Skeletal muscle cell (primary cell): ENCODE results near the gene TAX1BP3.
"Not testable (repeated sequence)": the region's sequence is repeated elsewhere in the genome, so short reads cannot be mapped to it uniquely, and the experiment has no call there.

ENCODE experiments used
- DNase-seq: peaks from one replicate; pipeline ENCODE4 v3.0.0-alpha.2; 2010; ENCODE audit warnings: low read depth
- H3K4me3 ChIP-seq: 2 replicates; pipeline ENCODE4 v1.5.1; 2011; ENCODE audit warnings: low read depth, mild to moderate bottlenecking, control low read depth, low read length, moderate library complexity

The TAX1BP3 gene, protein sequence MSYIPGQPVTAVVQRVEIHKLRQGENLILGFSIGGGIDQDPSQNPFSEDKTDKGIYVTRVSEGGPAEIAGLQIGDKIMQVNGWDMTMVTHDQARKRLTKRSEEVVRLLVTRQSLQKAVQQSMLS

GRCh38 chr17:3668279-3669084 is at the start of gene TAX1BP3, which contains the start of gene EMC6:
TSS of gene TAX1BP3 (minus strand) at chr17:3668578. CDS start at chr17:3668526, 52 bp downstream.
TSS of gene EMC6 (plus strand) at chr17:3668812. CDS start at chr17:3669147, 335 bp downstream.
- DNase-seq = peak; percentile 87
- H3K4me3 ChIP-seq = peak within 1 kb of the TSS; percentile 98

DNA sequence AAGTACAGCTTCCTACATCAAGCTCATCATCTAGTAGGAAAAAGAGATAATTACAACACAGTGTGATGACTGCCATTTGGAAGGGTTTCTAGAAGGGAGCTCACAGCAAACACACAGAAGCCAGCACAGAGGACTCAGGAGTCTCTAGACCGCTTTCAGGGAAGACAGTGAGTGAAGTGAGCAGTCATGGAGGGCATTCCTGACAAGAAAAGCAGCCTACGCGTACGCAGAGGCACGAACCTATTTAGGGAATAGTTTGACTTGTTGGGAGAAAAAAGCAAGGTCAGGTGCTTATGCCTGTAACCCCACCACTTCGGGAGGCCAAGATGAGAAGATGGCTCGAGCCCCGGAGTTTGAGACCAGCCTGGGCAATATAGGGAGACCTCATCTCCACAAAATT is 46.9 kb upstream of the TAX1BP3 start:
- H3K4me3 ChIP-seq = no peak overlapping the region
- DNase-seq = no peak

DNA sequence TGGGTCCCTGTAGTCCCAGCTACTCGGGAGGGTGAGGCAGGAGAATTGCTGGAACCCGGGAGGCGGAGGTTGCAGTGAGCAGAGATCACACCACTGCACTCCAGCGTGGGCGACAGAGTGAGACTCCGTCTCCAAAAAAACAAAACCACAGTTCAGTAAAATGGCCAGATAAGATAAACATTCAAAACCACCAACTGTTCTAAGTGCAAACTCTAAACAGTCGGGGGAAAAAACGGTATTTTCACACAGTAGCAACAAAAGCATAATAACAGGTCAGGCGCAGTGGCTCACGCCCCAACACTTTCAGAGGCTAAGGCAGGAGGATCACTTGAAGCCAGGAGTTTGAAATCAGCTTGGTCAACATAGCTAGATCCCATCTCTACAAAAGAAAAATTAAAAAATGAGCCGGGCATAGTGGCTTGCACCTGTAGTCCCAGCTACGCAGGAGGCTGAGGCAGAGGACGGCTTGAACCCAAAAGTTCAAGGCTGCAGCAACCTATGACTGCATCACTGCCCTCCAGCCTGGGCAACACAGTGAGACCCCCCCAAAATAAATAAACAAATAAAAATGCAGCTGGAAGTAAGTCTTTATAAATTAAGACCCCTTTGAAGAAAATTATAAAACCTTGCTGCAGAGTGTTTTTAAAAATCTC is 44.6 kb upstream of the TAX1BP3 start:
- H3K4me3 ChIP-seq = no peak overlapping the region
- no peak for DNase-seq

DNA sequence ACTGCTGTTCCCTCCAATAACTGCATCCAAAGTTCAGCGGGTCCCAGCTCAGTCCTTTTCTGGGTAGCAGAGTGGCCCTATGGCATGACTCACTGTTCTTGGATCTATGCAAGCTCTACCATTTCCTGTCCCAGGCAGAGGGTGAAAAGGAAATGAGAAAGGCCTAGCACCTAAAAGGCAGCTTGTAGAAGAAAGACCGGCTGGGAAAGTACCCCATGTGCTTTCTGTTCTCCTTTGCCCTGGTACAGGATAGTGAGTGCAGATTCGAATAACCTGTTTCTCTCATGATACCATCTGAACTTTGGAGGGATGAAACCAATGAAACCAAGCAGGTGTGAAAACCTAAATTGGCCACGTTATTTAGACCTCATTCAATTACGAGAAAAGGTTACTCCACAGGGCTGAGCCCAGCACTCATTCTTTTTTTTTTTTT is 42.6 kb upstream of the TAX1BP3 start:
- DNase-seq = peak; percentile 24
- H3K4me3 ChIP-seq = no peak overlapping the region

- H3K4me3 ChIP-seq = no peak overlapping the region
- DNase-seq = no peak
Measured at GRCh38 chr17:3708366-3708765, 40.0 kb upstream of the TAX1BP3 start.

- H3K4me3 ChIP-seq, DNase-seq: not testable (repeated sequence)
Measured at GRCh38 chr17:3705718-3705984, 37.3 kb upstream of the TAX1BP3 start.

GRCh38 chr17:3704931-3705717 is 36.7 kb upstream of the TAX1BP3 start:
- DNase-seq = no peak
- H3K4me3 ChIP-seq = no peak overlapping the region

DNA sequence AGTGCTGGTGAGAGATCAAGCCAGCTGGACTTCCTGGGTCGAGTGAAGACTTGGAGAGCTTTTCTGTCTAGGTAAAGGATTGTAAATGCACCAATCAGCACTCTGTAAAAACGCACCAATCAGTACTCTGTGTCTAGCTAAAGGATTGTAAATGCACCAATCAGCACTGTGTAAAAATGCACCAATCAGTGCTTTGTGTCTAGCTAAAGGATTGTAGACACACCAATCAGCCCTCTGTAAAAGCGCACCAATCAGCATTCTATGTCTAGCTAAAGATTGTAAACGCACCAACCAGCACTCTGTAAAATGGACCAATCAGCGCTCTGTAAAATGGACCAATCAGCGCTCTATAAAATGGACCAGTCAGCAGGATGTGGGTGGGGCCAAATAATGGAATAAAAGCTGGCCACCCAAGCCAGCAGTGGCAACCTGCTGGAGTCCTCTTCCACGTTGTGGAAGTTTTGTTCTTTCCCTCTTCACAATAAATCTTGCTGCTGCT is 33.7 kb upstream of the TAX1BP3 start:
- DNase-seq, H3K4me3 ChIP-seq: not testable (repeated sequence)

- H3K4me3 ChIP-seq = no peak overlapping the region
Measured at GRCh38 chr17:3699951-3700350, 31.6 kb upstream of the TAX1BP3 start.

GRCh38 chr17:3698139-3698538 is 29.8 kb upstream of the TAX1BP3 start:
- DNase-seq = no peak
- H3K4me3 ChIP-seq = no peak overlapping the region

More at GRCh38 chr17:3699951-3700350, 31.6 kb upstream of the TAX1BP3 start:
- no peak for DNase-seq

- no peak for DNase-seq
- H3K4me3 ChIP-seq = no peak overlapping the region
Measured at GRCh38 chr17:3697103-3697476, 28.7 kb upstream of the TAX1BP3 start.

DNA sequence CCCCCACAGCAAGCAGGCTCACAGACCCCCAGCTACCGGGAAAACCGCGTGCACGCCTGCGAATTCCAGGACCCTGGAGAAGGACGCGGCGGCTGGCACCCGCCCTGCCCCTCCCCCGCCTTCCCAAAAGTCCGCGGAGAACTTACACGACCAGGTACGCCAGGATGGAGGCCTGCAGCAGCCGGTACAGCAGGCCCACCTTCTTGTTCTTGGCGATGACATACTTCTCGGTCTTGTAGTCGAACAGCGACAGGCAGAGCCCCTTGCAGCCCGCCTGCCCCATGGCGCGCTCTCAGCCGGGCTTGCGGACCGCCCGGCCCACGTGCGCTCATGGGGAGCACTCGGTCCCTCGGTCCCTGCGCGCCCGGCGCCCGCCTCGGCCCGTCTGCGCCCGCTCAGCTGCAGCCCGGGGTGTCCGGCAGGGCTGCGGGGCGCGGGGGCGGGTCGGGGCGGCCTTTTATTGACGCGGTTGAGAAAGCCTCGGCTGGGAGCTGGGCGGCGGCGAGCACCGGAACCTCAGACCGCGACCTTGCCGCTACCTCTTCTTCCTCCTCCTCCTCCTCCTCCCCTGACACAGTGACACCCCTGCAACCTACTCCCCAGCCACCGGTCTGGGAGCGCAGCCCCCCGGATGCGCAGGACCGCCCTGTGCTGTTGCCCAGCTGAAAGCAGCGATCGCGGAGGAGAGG is 27.5 kb upstream of the TAX1BP3 start, which contains the start of gene P2RX5:
P2RX5 (minus strand) TSS at position 433 of the 689 bp plus-strand sequence; CDS start at position 283, 150 bp downstream.
- no peak for DNase-seq
- peak within 1 kb of the TSS; percentile 54 for H3K4me3 ChIP-seq

GRCh38 chr17:3695129-3695722 is 26.8 kb upstream of the TAX1BP3 start:
- H3K4me3 ChIP-seq = peak overlapping the region; percentile 54

GRCh38 chr17:3693829-3694231 is 25.5 kb upstream of the TAX1BP3 start:
- H3K4me3 ChIP-seq = no peak overlapping the region
- DNase-seq = no peak

More at GRCh38 chr17:3695129-3695722, 26.8 kb upstream of the TAX1BP3 start:
- no peak for DNase-seq

DNA sequence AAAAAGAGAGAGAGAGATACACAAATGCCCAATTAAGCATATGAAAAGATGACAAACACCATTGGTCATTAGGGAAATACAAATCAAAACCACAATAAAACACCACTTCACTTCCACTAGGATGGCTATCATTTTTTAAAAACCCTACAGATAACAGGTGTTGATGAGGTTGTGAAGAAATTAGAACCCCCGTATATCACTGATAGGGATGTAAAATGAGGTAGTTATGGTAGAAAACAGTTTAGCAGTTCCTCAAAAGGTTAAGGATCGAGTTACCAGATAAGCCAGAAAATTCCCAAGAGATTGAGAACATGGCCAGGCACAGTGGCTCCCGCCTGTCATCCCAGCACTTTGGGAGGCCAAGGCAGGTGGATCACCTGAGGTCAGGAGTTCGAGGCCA is 24.8 kb upstream of the TAX1BP3 start:
- H3K4me3 ChIP-seq = no peak overlapping the region
- no peak for DNase-seq

DNA sequence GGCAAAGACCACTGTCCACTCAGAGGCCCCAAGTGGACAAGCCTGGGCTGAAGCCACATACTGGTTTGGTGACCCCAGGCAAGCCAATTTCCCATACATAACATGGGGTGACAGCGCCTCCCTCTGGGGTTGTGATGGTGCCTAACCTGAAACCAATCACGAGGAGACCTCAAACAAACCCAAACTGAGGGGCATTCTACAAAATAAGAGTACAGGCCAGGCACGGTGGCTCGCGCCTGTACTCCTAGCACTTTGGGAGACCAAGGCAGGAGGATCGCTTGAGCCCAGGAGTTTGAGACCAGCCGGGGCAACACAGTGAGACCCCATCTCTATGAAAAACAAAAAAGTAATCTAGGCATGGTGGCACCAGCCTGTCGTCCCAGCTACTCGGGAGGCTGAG is 24.0 kb upstream of the TAX1BP3 start:
- no peak overlapping the region for H3K4me3 ChIP-seq
- DNase-seq = no peak

GRCh38 chr17:3691617-3692067 is 23.3 kb upstream of the TAX1BP3 start:
- H3K4me3 ChIP-seq = no peak overlapping the region
- DNase-seq = no peak

DNA sequence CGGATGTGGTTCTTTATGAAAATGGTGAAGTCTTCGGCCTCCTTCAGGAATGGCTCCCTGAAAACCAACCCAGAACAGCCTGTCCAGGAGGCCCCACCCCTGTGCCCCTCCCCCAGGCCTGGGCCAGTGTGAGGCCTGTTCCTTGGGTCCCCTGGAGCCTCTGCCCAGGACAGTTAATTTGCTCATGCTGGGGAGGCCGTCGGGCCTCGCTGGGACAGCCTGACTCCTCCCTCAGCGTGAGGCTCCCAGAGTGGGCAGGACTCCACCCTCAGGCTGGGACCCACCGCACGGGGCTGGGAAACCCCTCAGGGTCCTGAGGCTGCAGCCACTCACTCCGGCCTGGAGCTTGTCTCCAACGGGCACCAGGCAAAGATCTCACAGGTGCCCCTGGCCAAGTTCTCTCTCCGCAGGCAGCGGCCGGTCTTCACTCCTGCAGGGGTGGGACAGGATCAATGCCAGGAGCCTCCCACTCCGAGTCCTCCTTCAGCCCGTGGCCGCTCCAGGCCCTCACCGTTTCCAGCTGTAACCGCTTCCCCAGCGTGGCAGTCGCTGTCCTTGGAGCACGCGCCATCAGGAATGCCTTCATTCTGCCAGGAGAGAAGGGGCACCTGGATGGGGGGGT is 21.8 kb upstream of the TAX1BP3 start:
- DNase-seq = no peak
- no peak overlapping the region for H3K4me3 ChIP-seq
